Heart right ventricle (tissue), 16 donors: Measurements from ENCODE around the gene CMIP. TPM values are rescaled to one million over a fixed set of nuclear protein-coding genes. Genes with fewer than 3 reads are reported as not detected.
A peak's percentile ranks its signal among the peaks of the same experiment; 100 is the strongest.

Source experiments
- ATAC-seq, 8 donors: fragments of 200-7000 bp; cut with Tn5 transposase; one replicate each; pipeline ENCODE4 v1.9.1; 2020; ENCODE audit warnings: mild to moderate bottlenecking in 8 of 8, moderate library complexity in 8 of 8, moderate number of reproducible peaks in 1 of 8
- DNase-seq, 2 donors: peaks; one replicate each; pipeline ENCODE4 v3.0.0-alpha.2; 2020
- H3K27ac ChIP-seq, 10 donors: fragments of 200-600 bp; sonication (generic) in 2 of 10; one replicate each; pipeline versions ENCODE4 v1.5.0 to v1.8.0; 2020 to 2022; ENCODE audit warnings: mild to moderate bottlenecking in 3 of 10
- H3K27me3 ChIP-seq, 7 donors: fragments of 200-600 bp; one replicate each; pipeline ENCODE4 v1.8.0; 2021 to 2022; ENCODE audit warnings: mild to moderate bottlenecking in 2 of 7
- H3K36me3 ChIP-seq, 9 donors: fragments of 200-600 bp; sonication (generic) in 1 of 9; one replicate each; pipeline versions ENCODE4 v1.5.0 to v1.8.0; 2020 to 2022; ENCODE audit warnings: mild to moderate bottlenecking in 2 of 9
- H3K4me1 ChIP-seq, 9 donors: fragments of 200-600 bp; sonication (generic) in 1 of 9; one replicate each; pipeline versions ENCODE4 v1.5.0 to v1.8.0; 2020 to 2022; ENCODE audit warnings: mild to moderate bottlenecking in 4 of 9
- H3K4me3 ChIP-seq, 10 donors: fragments of 200-600 bp; sonication (generic) in 2 of 10; one replicate each; pipeline versions ENCODE4 v1.5.0 to v1.8.0; 2020 to 2022; ENCODE audit warnings: mild to moderate bottlenecking in 7 of 10, moderate library complexity in 2 of 10
- H3K9me3 ChIP-seq, 11 donors: fragments of 200-600 bp in 10 of 11; sonication (generic) in 2 of 11; one replicate each; pipeline versions ENCODE4 v1.5.0 to v1.8.0; 2013 to 2022; ENCODE audit warnings: mild to moderate bottlenecking in 2 of 11, control low read depth in 1 of 11, moderate library complexity in 1 of 11
- CTCF ChIP-seq, 9 donors: fragments of 200-600 bp; sonication (generic) in 2 of 9; IDR thresholded peaks; one replicate each; pipeline versions ENCODE4 v1.5.0 to v1.8.0; 2021 to 2022; ENCODE audit warnings: antibody characterized with exemption in 9 of 9, mild to moderate bottlenecking in 5 of 9, moderate library complexity in 1 of 9
- WGBS, 2 donors: extraction: QIAGEN DNeasy Blood & Tissue Kit; methylation state at CpG; one replicate each; pipeline ENCODE4 v1.1.7; 2013; ENCODE audit warnings: inconsistent platforms in 1 of 2; 5-methylcytosine and 5-hydroxymethylcytosine counted together
- intact Hi-C, 10 donors: fragments of 100-400 bp; cut with DNase I; formaldehyde crosslinking; loops; one replicate each; pipeline versions ENCODE4 v1.11.1 to v1.14.2; 2022
- polyA plus RNA-seq, 2 donors: library from polyadenylated mRNA; stranded (reverse); fragments of 200-250 nt; gene quantifications; one replicate each; pipeline ENCODE4 v1.2.3, GENCODE V29; 2013
- total RNA-seq, 10 donors: library from RNA; stranded (reverse); fragmentation: NEBNext Ultra II Directional in 3 of 10; extraction: Animal tissue kit (Norgen Biotek cat#: 25700) in 3 of 10; gene quantifications; one replicate each; pipeline versions ENCODE4 v1.2.1 to v1.2.4, GENCODE V29; 2021 to 2023
- donor health status: Arrhythmogenic right ventricular cardiomyopathy.
- donor health status: ischemic (EF 13 %, LVEDD 7.1; RV severe dilation, severe dysfunction).
- donor health status: healthy with polysubstance abuse.
- donor health status: DM: no; HTN: yes; CAD: no.
- donor health status: DM: no; HTN: no; CAD: no.
- donor health status: ischemic (EF 25% LVEDD 6.9; RV normal size, moderate dysfunction).
- donor health status: ischemic (EF 25% LVEDD 5.7; RV mildly dilated, moderate dysfunction).
- donor health status: healthy.
- donor health status: DM: yes; HTN: yes; CAD: no.
- donor health status: Ischemic cardiomyopathy.
- donor health status: ischemic (EF 35%, LVEDD 5.7; RV mildly dilated, moderate dysfunction).
- donor health status: nonischemic (EF 11% LVEDD 7.7; RV severe dilation, severe dysfunction).
- donor health status: DM: yes; HTN: yes; CAD: no.
- donor health status: PGD.
- donor health status: ischemic (EF 29% LVEDD 5.4; RV normal size, mild dysfunction).
- donor health status: nonischemic (EF 23%, LVEDD 6.1; RV moderate dilation, normal function).

Gene CMIP
- total and polyA plus RNA-seq, 12 donors = 5.4 to 32.8 (median 13.0) TPM

- Histone ChIP-seq H3K36me3 (peaks cover 0 to 10% (median 0%) of the 10 kb centered on the region in 9 donors), H3K27ac (no peak overlapping the region), H3K4me1 (peaks cover 0 to 12% (median 0%) of the 10 kb centered on the region in 9 donors), H3K27me3 (no peaks in the 10 kb centered on the region), H3K9me3 (no peaks in the 10 kb centered on the region), H3K4me3 (no peak overlapping the region)
- TF ChIP-seq CTCF (IDR thresholded peaks at IDR 0.05) = no peak
- no peak for DNase-seq
- WGBS, 2 donors = 75 to 84% methylated on average over 13 of the region's 13 CpGs
- intact Hi-C loops = no loop called here
- ATAC-seq = no peak
Measured at GRCh38 chr16:81589975-81590650, 145.5 kb downstream of the CMIP start.

- no peaks in the 10 kb centered on the region for H3K27me3 ChIP-seq
- 63 to 77% methylated on average over 5 of the region's 5 CpGs for WGBS, 2 donors
- H3K36me3 ChIP-seq = peaks cover 0 to 10% (median 0%) of the 10 kb centered on the region in 9 donors
- no peak for TF ChIP-seq CTCF (IDR thresholded peaks at IDR 0.05)
- DNase-seq (no peak), ATAC-seq (peak in 5 of 8 donors; percentile 27 to 78 (median 72))
- intact Hi-C loops = no loop called here
- no peak overlapping the region for H3K27ac ChIP-seq
- H3K9me3 ChIP-seq = no peaks in the 10 kb centered on the region
- H3K4me1 ChIP-seq = peaks cover 0 to 9% (median 0%) of the 10 kb centered on the region in 9 donors
- H3K4me3 ChIP-seq = no peak overlapping the region
Measured at GRCh38 chr16:81590714-81591544, 146.3 kb downstream of the CMIP start.

GRCh38 chr16:81591545-81591870 is 146.9 kb downstream of the CMIP start:
- Histone ChIP-seq H3K36me3 (peaks cover 0 to 10% (median 0%) of the 10 kb centered on the region in 9 donors), H3K4me1 (peaks cover 0 to 7% (median 0%) of the 10 kb centered on the region in 9 donors), H3K4me3 (no peak overlapping the region), H3K9me3 (no peaks in the 10 kb centered on the region), H3K27me3 (no peaks in the 10 kb centered on the region), H3K27ac (no peak overlapping the region)
- 90 to 96% methylated on average over 2 of the region's 2 CpGs for WGBS, 2 donors
- intact Hi-C loops = no loop called here
- TF ChIP-seq CTCF (IDR thresholded peaks at IDR 0.05) = no peak
- DNase-seq (no peak), ATAC-seq (no peak)

GRCh38 chr16:81592353-81592866 is 147.8 kb downstream of the CMIP start:
- Histone ChIP-seq H3K4me3 (no peak overlapping the region), H3K36me3 (peaks cover 0 to 10% (median 0%) of the 10 kb centered on the region in 9 donors), H3K9me3 (no peaks in the 10 kb centered on the region), H3K4me1 (peaks cover 0 to 10% (median 0%) of the 10 kb centered on the region in 9 donors), H3K27me3 (no peaks in the 10 kb centered on the region), H3K27ac (no peak overlapping the region)
- intact Hi-C loops = no loop called here
- WGBS, 2 donors = 90 to 95% methylated on average over 11 of the region's 11 CpGs
- ATAC-seq (no peak), DNase-seq (no peak)
- TF ChIP-seq CTCF (IDR thresholded peaks at IDR 0.05) = no peak
